Duodenal mucosa (tissue), 2 donors: Measurements from ENCODE around the gene NCEH1.
"Not testable (repeated sequence)": the region's sequence is repeated elsewhere in the genome, so short reads cannot be mapped to it uniquely, and the experiment has no call there.

Experiments
- H3K27ac ChIP-seq: one replicate; pipeline ENCODE4 v1.7.0; 2013; ENCODE audit warnings: low read depth, low read length
- H3K27me3 ChIP-seq, 2 donors: one replicate each; pipeline ENCODE4 v1.7.0; 2013; ENCODE audit warnings: low read length in 2 of 2, control low read depth in 1 of 2; ENCODE audit not compliant: insufficient read depth in 2 of 2, control insufficient read depth in 1 of 2
- H3K36me3 ChIP-seq, 2 donors: one replicate each; pipeline ENCODE4 v1.7.0; 2013; ENCODE audit warnings: low read length in 2 of 2, control low read depth in 1 of 2; ENCODE audit not compliant: insufficient read depth in 2 of 2, control insufficient read depth in 1 of 2
- H3K4me1 ChIP-seq, 2 donors: one replicate each; pipeline ENCODE4 v1.7.0; 2013; ENCODE audit warnings: low read length in 2 of 2, control low read depth in 1 of 2; ENCODE audit not compliant: insufficient read depth in 2 of 2, control insufficient read depth in 1 of 2
- H3K4me3 ChIP-seq, 2 donors: one replicate each; pipeline ENCODE4 v1.7.0; 2013; ENCODE audit warnings: low read length in 2 of 2, low read depth in 1 of 2
- H3K9ac ChIP-seq, 2 donors: one replicate each; pipeline ENCODE4 v1.7.0; 2013; ENCODE audit warnings: low read length in 2 of 2, low read depth in 1 of 2
- H3K9me3 ChIP-seq, 2 donors: one replicate each; pipeline ENCODE4 v1.7.0; 2013; ENCODE audit warnings: low read length in 2 of 2, control low read depth in 1 of 2; ENCODE audit not compliant: control insufficient read depth in 1 of 2

The NCEH1 gene

GRCh38 chr3:172665510-172665909 lies 45.4 kb downstream of the NCEH1 start:
- not testable (repeated sequence) for H3K4me1 ChIP-seq, H3K9ac ChIP-seq, H3K9me3 ChIP-seq, H3K4me3 ChIP-seq, H3K27ac ChIP-seq, H3K27me3 ChIP-seq, H3K36me3 ChIP-seq

- H3K36me3 ChIP-seq, H3K27ac ChIP-seq, H3K9me3 ChIP-seq, H3K4me1 ChIP-seq, H3K9ac ChIP-seq, H3K27me3 ChIP-seq, H3K4me3 ChIP-seq: not testable (repeated sequence)
These were observed 50.4 kb downstream of the NCEH1 start for GRCh38 chr3:172660421-172660820.

GRCh38 chr3:172659246-172660002 lies 51.4 kb downstream of the NCEH1 start:
- H3K9ac ChIP-seq, result no peak overlapping the region
- H3K4me3 ChIP-seq, result no peak overlapping the region
- no peak overlapping the region for H3K27ac ChIP-seq
- H3K36me3 ChIP-seq, result no peaks in the 10 kb centered on the region
- H3K9me3 ChIP-seq, result no peaks in the 10 kb centered on the region
- no peaks in the 10 kb centered on the region for H3K4me1 ChIP-seq
- H3K27me3 ChIP-seq, result no peaks in the 10 kb centered on the region

- Histone ChIP-seq H3K27me3 (no peaks in the 10 kb centered on the region), H3K27ac (no peak overlapping the region), H3K4me3 (no peak overlapping the region)
These were observed 52.3 kb downstream of the NCEH1 start for GRCh38 chr3:172658344-172659245.

GRCh38 chr3:172656602-172657001 lies 54.3 kb downstream of the NCEH1 start:
- Histone ChIP-seq H3K4me3 (no peak overlapping the region), H3K36me3 (no peaks in the 10 kb centered on the region), H3K27me3 (no peaks in the 10 kb centered on the region), H3K27ac (no peak overlapping the region), H3K9me3 (no peaks in the 10 kb centered on the region), H3K9ac (no peak overlapping the region), H3K4me1 (no peaks in the 10 kb centered on the region)

More at GRCh38 chr3:172658344-172659245, 52.3 kb downstream of the NCEH1 start:
- H3K4me1 ChIP-seq, result no peaks in the 10 kb centered on the region
- H3K9ac ChIP-seq, result no peak overlapping the region
- H3K36me3 ChIP-seq, result no peaks in the 10 kb centered on the region
- H3K9me3 ChIP-seq, result no peaks in the 10 kb centered on the region

GRCh38 chr3:172655388-172655787 lies 55.5 kb downstream of the NCEH1 start:
- H3K9ac ChIP-seq, result no peak overlapping the region
- H3K27me3 ChIP-seq, result no peaks in the 10 kb centered on the region
- H3K4me1 ChIP-seq, result no peaks in the 10 kb centered on the region
- H3K36me3 ChIP-seq, result no peaks in the 10 kb centered on the region
- H3K27ac ChIP-seq, result no peak overlapping the region
- no peaks in the 10 kb centered on the region for H3K9me3 ChIP-seq
- no peak overlapping the region for H3K4me3 ChIP-seq

GRCh38 chr3:172654470-172654869 lies 56.4 kb downstream of the NCEH1 start:
- no peaks in the 10 kb centered on the region for H3K36me3 ChIP-seq
- H3K4me1 ChIP-seq, result no peaks in the 10 kb centered on the region
- H3K27ac ChIP-seq, result no peak overlapping the region
- H3K9ac ChIP-seq, result no peak overlapping the region
- no peak overlapping the region for H3K4me3 ChIP-seq
- H3K9me3 ChIP-seq, result no peaks in the 10 kb centered on the region
- H3K27me3 ChIP-seq, result no peaks in the 10 kb centered on the region

- Histone ChIP-seq H3K27ac (no peak overlapping the region), H3K36me3 (no peaks in the 10 kb centered on the region), H3K27me3 (no peaks in the 10 kb centered on the region), H3K9me3 (no peaks in the 10 kb centered on the region), H3K9ac (no peak overlapping the region), H3K4me1 (peaks cover 0 to 3% of the 10 kb centered on the region in 2 donors), H3K4me3 (no peak overlapping the region)
These were observed 57.8 kb downstream of the NCEH1 start for GRCh38 chr3:172653004-172653572.

- H3K27ac ChIP-seq, result no peak overlapping the region
These were observed 58.8 kb downstream of the NCEH1 start for GRCh38 chr3:172651936-172652625.

More at GRCh38 chr3:172651936-172652625, 58.8 kb downstream of the NCEH1 start:
- Histone ChIP-seq H3K4me1 (peaks cover 0 to 3% of the 10 kb centered on the region in 2 donors), H3K4me3 (no peak overlapping the region), H3K9me3 (no peaks in the 10 kb centered on the region), H3K36me3 (no peaks in the 10 kb centered on the region), H3K27me3 (no peaks in the 10 kb centered on the region), H3K9ac (no peak overlapping the region)
